IPS-20b (cell line): ENCODE data around the gene DCDC2.
"Not testable (repeated sequence)": the region's sequence is repeated elsewhere in the genome, so short reads cannot be mapped to it uniquely, and the experiment has no call there.

Experiments used
- H3K27ac ChIP-seq: one replicate; pipeline ENCODE4 v1.5.1; 2013; ENCODE audit warnings: low read length
- H3K27me3 ChIP-seq: 2 replicates; pipeline ENCODE4 v1.6.1; 2013; ENCODE audit warnings: mild to moderate bottlenecking, low read length, inconsistent platforms; ENCODE audit not compliant: insufficient read depth
- H3K36me3 ChIP-seq: 2 replicates; pipeline ENCODE4 v1.6.1; 2013; ENCODE audit warnings: low read depth, mild to moderate bottlenecking, inconsistent platforms, low read length, moderate library complexity; ENCODE audit not compliant: insufficient read depth
- H3K4me1 ChIP-seq: 2 replicates; pipeline ENCODE4 v1.6.1; 2013; ENCODE audit warnings: mild to moderate bottlenecking, control low read depth, inconsistent platforms, low read length, moderate library complexity; ENCODE audit not compliant: insufficient read depth
- H3K4me3 ChIP-seq: 2 replicates; pipeline ENCODE4 v1.5.1; 2013; ENCODE audit warnings: mild to moderate bottlenecking, low read length, inconsistent platforms
- H3K9ac ChIP-seq: 2 replicates; pipeline ENCODE4 v1.6.1; 2013; ENCODE audit warnings: low read depth, mild to moderate bottlenecking, inconsistent platforms, low read length, moderate library complexity
- H3K9me3 ChIP-seq: 2 replicates; pipeline ENCODE4 v1.6.1; 2013; ENCODE audit warnings: mild to moderate bottlenecking, low read depth, low read length, inconsistent platforms; ENCODE audit not compliant: insufficient read depth

Gene DCDC2

DNA sequence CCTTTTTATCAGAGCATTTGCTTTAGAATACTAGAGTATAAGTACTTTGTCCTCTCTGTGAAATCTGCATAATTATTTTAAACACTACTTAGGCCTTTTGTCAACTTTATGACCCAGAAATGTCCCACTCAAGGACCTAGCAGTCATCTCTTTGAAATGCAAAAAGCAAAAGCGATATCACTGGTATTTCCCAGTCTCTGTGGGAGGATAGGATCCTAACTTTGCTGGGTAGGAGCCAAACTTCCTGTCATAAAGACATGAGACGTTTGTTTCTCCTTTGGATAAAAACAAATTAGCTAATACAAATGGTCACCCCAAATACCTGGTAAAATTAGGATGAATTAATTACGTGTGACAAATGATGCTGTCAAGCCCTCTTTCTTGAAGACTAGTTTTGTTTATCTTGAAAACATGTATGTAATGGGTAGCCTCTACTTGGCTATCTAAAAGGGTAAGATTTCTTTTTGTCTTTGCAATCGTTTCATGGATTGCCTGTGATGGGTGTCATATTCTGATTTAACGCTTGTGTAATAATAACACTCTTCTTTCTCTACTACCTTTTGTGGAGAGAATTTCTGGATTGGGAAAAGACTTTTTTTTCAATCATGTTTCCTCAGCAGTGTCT, 36.2 kb downstream of the DCDC2 start:
- Histone ChIP-seq H3K9me3 (no peaks in the 10 kb centered on the region), H3K27ac (no peak overlapping the region), H3K4me3 (0 out of 2 replicates have a peak overlapping the region, but pooled peaks have one; percentile 1), H3K4me1 (peaks cover 24% of the 10 kb centered on the region; the same call in 1 of the 2 replicates), H3K9ac (no peak overlapping the region), H3K36me3 (no peaks in the 10 kb centered on the region), H3K27me3 (peaks cover 11% of the 10 kb centered on the region; the same call in 1 of the 2 replicates)

- Histone ChIP-seq H3K36me3 (no peaks in the 10 kb centered on the region), H3K9ac (0 out of 2 replicates have a peak overlapping the region, but pooled peaks have one; percentile 14), H3K27me3 (no peaks in the 10 kb centered on the region), H3K27ac (no peak overlapping the region), H3K4me1 (peaks cover 15% of the 10 kb centered on the region), H3K4me3 (peak overlapping the region; percentile 10; the same call in 1 of the 2 replicates), H3K9me3 (peaks cover 9% of the 10 kb centered on the region)
Measured at GRCh38 chr6:24313251-24314141, 44.4 kb downstream of the DCDC2 start.

DNA sequence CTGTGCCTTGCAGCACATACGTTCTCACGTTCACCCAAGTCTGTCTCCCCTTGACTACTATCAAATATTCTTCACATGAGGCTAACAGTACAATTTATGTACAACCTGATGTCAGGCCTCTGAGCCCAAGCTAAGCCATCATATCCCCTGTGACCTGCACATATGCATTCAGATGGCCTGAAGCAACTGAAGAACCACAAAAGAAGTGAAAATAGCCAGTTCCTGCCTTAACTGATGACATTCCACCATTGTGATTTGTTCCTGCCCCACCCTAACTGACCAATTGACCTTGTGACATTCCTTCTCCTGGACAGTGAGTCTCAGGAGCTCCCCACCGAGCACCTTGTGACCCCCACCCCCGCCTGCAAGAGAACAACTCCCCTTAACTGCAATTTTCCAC, 46.1 kb downstream of the DCDC2 start:
- H3K4me1 ChIP-seq: peaks cover 21% of the 10 kb centered on the region
- H3K9me3 ChIP-seq, H3K27me3 ChIP-seq, H3K36me3 ChIP-seq, H3K9ac ChIP-seq, H3K27ac ChIP-seq, H3K4me3 ChIP-seq: not testable (repeated sequence)

- H3K27me3 ChIP-seq: no peaks in the 10 kb centered on the region
- H3K9ac ChIP-seq: no peak overlapping the region
- no peak overlapping the region for H3K27ac ChIP-seq
- no peaks in the 10 kb centered on the region for H3K36me3 ChIP-seq
- H3K4me1 ChIP-seq: peaks cover 11% of the 10 kb centered on the region
- H3K4me3 ChIP-seq: no peak overlapping the region
- H3K9me3 ChIP-seq: peaks cover 9% of the 10 kb centered on the region
Measured at GRCh38 chr6:24307881-24308280, 50.0 kb downstream of the DCDC2 start.

- Histone ChIP-seq H3K4me1 (peaks cover 8% of the 10 kb centered on the region), H3K9ac (no peak overlapping the region), H3K9me3 (peaks cover 9% of the 10 kb centered on the region), H3K27ac (no peak overlapping the region), H3K36me3 (no peaks in the 10 kb centered on the region), H3K4me3 (no peak overlapping the region), H3K27me3 (no peaks in the 10 kb centered on the region)
Measured at GRCh38 chr6:24306936-24307335, 50.9 kb downstream of the DCDC2 start.

GRCh38 chr6:24306038-24306437, 51.8 kb downstream of the DCDC2 start:
- Histone ChIP-seq H3K9me3 (peaks cover 4% of the 10 kb centered on the region; the same call in 1 of the 2 replicates), H3K4me1 (peaks cover 12% of the 10 kb centered on the region), H3K36me3 (no peaks in the 10 kb centered on the region), H3K27ac (no peak overlapping the region), H3K9ac (no peak overlapping the region), H3K4me3 (no peak overlapping the region), H3K27me3 (no peaks in the 10 kb centered on the region)

DNA sequence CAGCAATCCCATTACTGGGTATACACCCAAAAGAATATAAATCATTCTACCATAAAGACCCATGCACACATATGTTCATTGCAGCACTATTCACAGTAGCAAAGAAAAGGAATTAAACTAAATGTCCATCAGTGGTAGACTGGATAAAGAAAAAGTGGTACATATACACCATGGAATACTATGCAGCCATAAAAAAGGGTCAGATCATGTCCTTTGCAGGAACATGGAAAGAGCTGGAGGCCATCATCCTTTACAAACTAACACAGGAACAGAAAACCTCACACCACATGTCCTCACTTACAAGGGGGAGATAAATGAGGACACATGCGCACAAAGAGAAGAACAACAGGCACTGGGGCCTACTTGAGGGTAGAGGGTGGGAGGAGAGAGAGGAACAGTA, 60.9 kb downstream of the DCDC2 start:
- Histone ChIP-seq H3K4me1 (peaks cover 4% of the 10 kb centered on the region; the same call in 1 of the 2 replicates), H3K27me3 (no peaks in the 10 kb centered on the region), H3K27ac (no peak overlapping the region), H3K36me3 (no peaks in the 10 kb centered on the region), H3K9ac (no peak overlapping the region), H3K4me3 (no peak overlapping the region), H3K9me3 (no peaks in the 10 kb centered on the region)

- not testable (repeated sequence) for H3K9me3 ChIP-seq, H3K36me3 ChIP-seq, H3K27ac ChIP-seq, H3K4me1 ChIP-seq, H3K4me3 ChIP-seq, H3K27me3 ChIP-seq, H3K9ac ChIP-seq
Measured at GRCh38 chr6:24293852-24294251, 64.0 kb downstream of the DCDC2 start.

DNA sequence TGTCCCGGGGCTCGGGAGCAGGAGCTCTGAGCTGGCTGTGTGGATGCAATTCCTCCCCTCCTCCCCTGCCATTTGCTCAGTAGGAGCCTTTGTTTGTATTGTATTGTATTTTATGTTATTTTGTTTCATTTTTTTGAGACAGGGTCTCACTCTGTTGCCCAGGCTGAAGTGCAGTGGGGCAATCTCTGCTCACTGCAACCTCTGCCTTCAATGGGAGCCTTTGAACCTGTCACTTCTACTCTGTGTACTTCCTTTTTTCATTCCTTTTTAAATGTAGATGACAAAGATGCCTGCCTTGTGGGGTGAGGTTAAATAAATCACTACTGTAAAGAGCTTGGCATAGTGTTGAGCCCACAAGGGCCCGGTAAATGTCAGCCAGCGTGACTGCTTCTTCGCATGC, 70.6 kb downstream of the DCDC2 start:
- no peaks in the 10 kb centered on the region for H3K36me3 ChIP-seq
- no peak overlapping the region for H3K9ac ChIP-seq
- no peak overlapping the region for H3K4me3 ChIP-seq
- H3K27me3 ChIP-seq: no peaks in the 10 kb centered on the region
- no peaks in the 10 kb centered on the region for H3K4me1 ChIP-seq
- no peak overlapping the region for H3K27ac ChIP-seq
- H3K9me3 ChIP-seq: no peaks in the 10 kb centered on the region

DNA sequence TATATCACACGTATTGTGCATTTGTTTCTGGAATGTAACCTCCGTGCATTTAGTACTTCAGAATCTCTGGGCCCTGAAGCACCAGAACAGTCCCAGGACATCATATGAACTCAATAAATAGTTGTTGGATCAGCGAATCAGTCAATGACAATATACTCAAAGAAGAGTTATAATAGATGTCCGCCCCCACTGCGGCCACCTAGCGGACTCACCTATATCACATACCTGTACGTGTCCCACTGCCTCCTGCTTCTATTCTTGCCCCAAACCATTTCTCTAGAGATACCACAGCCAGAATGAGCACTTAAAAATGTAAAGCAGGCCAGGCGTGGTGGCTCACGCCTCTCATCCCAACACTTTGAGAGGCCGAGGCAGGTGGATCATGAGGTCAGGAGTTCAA, 73.9 kb downstream of the DCDC2 start:
- no peak overlapping the region for H3K9ac ChIP-seq
- H3K27ac ChIP-seq: no peak overlapping the region
- H3K4me1 ChIP-seq: no peaks in the 10 kb centered on the region
- H3K27me3 ChIP-seq: no peaks in the 10 kb centered on the region
- no peak overlapping the region for H3K4me3 ChIP-seq
- H3K36me3 ChIP-seq: no peaks in the 10 kb centered on the region
- no peaks in the 10 kb centered on the region for H3K9me3 ChIP-seq

- Histone ChIP-seq H3K9ac (no peak overlapping the region), H3K4me3 (peak overlapping the region; percentile 49)
Measured at GRCh38 chr6:24283043-24283985, 74.5 kb downstream of the DCDC2 start.

More at GRCh38 chr6:24283043-24283985, 74.5 kb downstream of the DCDC2 start:
- no peaks in the 10 kb centered on the region for H3K27me3 ChIP-seq
- no peaks in the 10 kb centered on the region for H3K9me3 ChIP-seq
- no peaks in the 10 kb centered on the region for H3K4me1 ChIP-seq
- H3K27ac ChIP-seq: no peak overlapping the region
- H3K36me3 ChIP-seq: no peaks in the 10 kb centered on the region
